Activated naive CD8-positive, alpha-beta T cell treated with anti-CD3 and anti-CD28 coated beads for 36 hours (primary cell): ENCODE data around the gene ZNF354C. TPM values are rescaled to one million over a fixed set of nuclear protein-coding genes. Genes with fewer than 3 reads are reported as not detected.

Experiments
- DNase-seq: peaks from one replicate; pipeline ENCODE4 v3.0.0; 2021
- H3K27ac Mint-ChIP-seq: one replicate; pipeline ENCODE4 v1.8.0; 2022; ENCODE audit warnings: mild to moderate bottlenecking, moderate library complexity, mixed read lengths
- H3K27me3 Mint-ChIP-seq: one replicate; pipeline ENCODE4 v1.8.0; 2022; ENCODE audit warnings: mild to moderate bottlenecking, mixed read lengths
- H3K36me3 Mint-ChIP-seq: one replicate; pipeline ENCODE4 v1.8.0; 2021; ENCODE audit warnings: mild to moderate bottlenecking, mixed read lengths
- H3K4me1 Mint-ChIP-seq: one replicate; pipeline ENCODE4 v1.8.0; 2021; ENCODE audit warnings: mixed read lengths
- H3K4me3 Mint-ChIP-seq: one replicate; pipeline ENCODE4 v1.8.0; 2022; ENCODE audit warnings: mild to moderate bottlenecking, moderate library complexity, mixed read lengths
- H3K9me3 Mint-ChIP-seq: one replicate; pipeline ENCODE4 v1.8.0; 2022; ENCODE audit warnings: mixed read lengths
- total RNA-seq, 2 experiments: library from RNA; stranded (reverse); gene quantifications; one replicate each; pipeline ENCODE4 v1.2.3, GENCODE V29; 2021

ZNF354C gene
- total RNA-seq, 2 experiments from 2014 or later: 6.6 to 6.7 TPM

GRCh38 chr5:179120951-179121666 is 60.9 kb downstream of the ZNF354C start:
- H3K36me3 Mint-ChIP-seq: no peaks in the 10 kb centered on the region
- no peak overlapping the region for H3K27ac Mint-ChIP-seq
- H3K27me3 Mint-ChIP-seq: peaks cover 4% of the 10 kb centered on the region
- peaks cover 4% of the 10 kb centered on the region for H3K9me3 Mint-ChIP-seq
- no peak for DNase-seq
- no peak overlapping the region for H3K4me3 Mint-ChIP-seq
- H3K4me1 Mint-ChIP-seq: no peaks in the 10 kb centered on the region

- Mint-ChIP-seq H3K27me3 (no peaks in the 10 kb centered on the region), H3K9me3 (no peaks in the 10 kb centered on the region), H3K27ac (no peak overlapping the region), H3K4me1 (no peaks in the 10 kb centered on the region), H3K36me3 (no peaks in the 10 kb centered on the region), H3K4me3 (no peak overlapping the region)
- no peak for DNase-seq
Measured at GRCh38 chr5:179121667-179122111, 61.5 kb downstream of the ZNF354C start.

GRCh38 chr5:179122411-179123108 is 62.4 kb downstream of the ZNF354C start:
- H3K4me3 Mint-ChIP-seq: no peak overlapping the region

GRCh38 chr5:179123109-179123426 is 62.9 kb downstream of the ZNF354C start:
- H3K27ac Mint-ChIP-seq: no peak overlapping the region
- H3K4me3 Mint-ChIP-seq: no peak overlapping the region
- no peak for DNase-seq
- H3K27me3 Mint-ChIP-seq: no peaks in the 10 kb centered on the region
- no peaks in the 10 kb centered on the region for H3K4me1 Mint-ChIP-seq
- H3K9me3 Mint-ChIP-seq: no peaks in the 10 kb centered on the region
- no peaks in the 10 kb centered on the region for H3K36me3 Mint-ChIP-seq

More at GRCh38 chr5:179122411-179123108, 62.4 kb downstream of the ZNF354C start:
- no peaks in the 10 kb centered on the region for H3K27me3 Mint-ChIP-seq
- H3K9me3 Mint-ChIP-seq: no peaks in the 10 kb centered on the region
- H3K36me3 Mint-ChIP-seq: no peaks in the 10 kb centered on the region
- no peak for DNase-seq
- no peaks in the 10 kb centered on the region for H3K4me1 Mint-ChIP-seq
- H3K27ac Mint-ChIP-seq: no peak overlapping the region

- no peaks in the 10 kb centered on the region for H3K27me3 Mint-ChIP-seq
- no peak for DNase-seq
- no peaks in the 10 kb centered on the region for H3K36me3 Mint-ChIP-seq
- no peak overlapping the region for H3K27ac Mint-ChIP-seq
- no peaks in the 10 kb centered on the region for H3K9me3 Mint-ChIP-seq
- no peaks in the 10 kb centered on the region for H3K4me1 Mint-ChIP-seq
- no peak overlapping the region for H3K4me3 Mint-ChIP-seq
Measured at GRCh38 chr5:179123491-179124272, 63.5 kb downstream of the ZNF354C start.

GRCh38 chr5:179124273-179124852 is 64.2 kb downstream of the ZNF354C start:
- Mint-ChIP-seq H3K9me3 (no peaks in the 10 kb centered on the region), H3K27me3 (no peaks in the 10 kb centered on the region), H3K4me3 (no peak overlapping the region), H3K4me1 (no peaks in the 10 kb centered on the region), H3K27ac (no peak overlapping the region), H3K36me3 (no peaks in the 10 kb centered on the region)
- DNase-seq: no peak

GRCh38 chr5:179124853-179125788 is 64.9 kb downstream of the ZNF354C start:
- no peaks in the 10 kb centered on the region for H3K27me3 Mint-ChIP-seq
- no peak overlapping the region for H3K4me3 Mint-ChIP-seq
- H3K27ac Mint-ChIP-seq: no peak overlapping the region
- DNase-seq: no peak
- H3K36me3 Mint-ChIP-seq: no peaks in the 10 kb centered on the region
- H3K4me1 Mint-ChIP-seq: no peaks in the 10 kb centered on the region
- no peaks in the 10 kb centered on the region for H3K9me3 Mint-ChIP-seq

GRCh38 chr5:179125789-179126505 is 65.8 kb downstream of the ZNF354C start:
- no peaks in the 10 kb centered on the region for H3K36me3 Mint-ChIP-seq
- H3K9me3 Mint-ChIP-seq: no peaks in the 10 kb centered on the region
- H3K27me3 Mint-ChIP-seq: no peaks in the 10 kb centered on the region
- DNase-seq: no peak
- H3K4me1 Mint-ChIP-seq: no peaks in the 10 kb centered on the region
- no peak overlapping the region for H3K4me3 Mint-ChIP-seq
- H3K27ac Mint-ChIP-seq: no peak overlapping the region

GRCh38 chr5:179126506-179126991 is 66.4 kb downstream of the ZNF354C start:
- no peak for DNase-seq
- H3K27me3 Mint-ChIP-seq: no peaks in the 10 kb centered on the region
- H3K4me3 Mint-ChIP-seq: no peak overlapping the region
- H3K9me3 Mint-ChIP-seq: no peaks in the 10 kb centered on the region
- no peaks in the 10 kb centered on the region for H3K36me3 Mint-ChIP-seq
- no peaks in the 10 kb centered on the region for H3K4me1 Mint-ChIP-seq
- no peak overlapping the region for H3K27ac Mint-ChIP-seq

- H3K27ac Mint-ChIP-seq: no peak overlapping the region
- H3K9me3 Mint-ChIP-seq: no peaks in the 10 kb centered on the region
- no peak for DNase-seq
- H3K4me1 Mint-ChIP-seq: no peaks in the 10 kb centered on the region
- no peaks in the 10 kb centered on the region for H3K36me3 Mint-ChIP-seq
- H3K4me3 Mint-ChIP-seq: no peak overlapping the region
- H3K27me3 Mint-ChIP-seq: no peaks in the 10 kb centered on the region
Measured at GRCh38 chr5:179127136-179128040, 67.2 kb downstream of the ZNF354C start.

GRCh38 chr5:179128041-179128365 is 67.8 kb downstream of the ZNF354C start:
- H3K36me3 Mint-ChIP-seq: no peaks in the 10 kb centered on the region
- no peak overlapping the region for H3K4me3 Mint-ChIP-seq
- H3K27me3 Mint-ChIP-seq: no peaks in the 10 kb centered on the region
- DNase-seq: no peak
- no peaks in the 10 kb centered on the region for H3K9me3 Mint-ChIP-seq
- H3K4me1 Mint-ChIP-seq: no peaks in the 10 kb centered on the region
- no peak overlapping the region for H3K27ac Mint-ChIP-seq

- no peak for DNase-seq
- Mint-ChIP-seq H3K27me3 (no peaks in the 10 kb centered on the region), H3K36me3 (no peaks in the 10 kb centered on the region), H3K9me3 (no peaks in the 10 kb centered on the region), H3K4me3 (no peak overlapping the region), H3K27ac (no peak overlapping the region), H3K4me1 (no peaks in the 10 kb centered on the region)
Measured at GRCh38 chr5:179128976-179129375, 68.8 kb downstream of the ZNF354C start.

- Mint-ChIP-seq H3K4me1 (no peaks in the 10 kb centered on the region), H3K27ac (no peak overlapping the region), H3K27me3 (no peaks in the 10 kb centered on the region), H3K4me3 (no peak overlapping the region), H3K9me3 (no peaks in the 10 kb centered on the region), H3K36me3 (no peaks in the 10 kb centered on the region)
- no peak for DNase-seq
Measured at GRCh38 chr5:179129607-179130071, 69.5 kb downstream of the ZNF354C start.
